ENCODE results near the gene RYR2.

DNA sequence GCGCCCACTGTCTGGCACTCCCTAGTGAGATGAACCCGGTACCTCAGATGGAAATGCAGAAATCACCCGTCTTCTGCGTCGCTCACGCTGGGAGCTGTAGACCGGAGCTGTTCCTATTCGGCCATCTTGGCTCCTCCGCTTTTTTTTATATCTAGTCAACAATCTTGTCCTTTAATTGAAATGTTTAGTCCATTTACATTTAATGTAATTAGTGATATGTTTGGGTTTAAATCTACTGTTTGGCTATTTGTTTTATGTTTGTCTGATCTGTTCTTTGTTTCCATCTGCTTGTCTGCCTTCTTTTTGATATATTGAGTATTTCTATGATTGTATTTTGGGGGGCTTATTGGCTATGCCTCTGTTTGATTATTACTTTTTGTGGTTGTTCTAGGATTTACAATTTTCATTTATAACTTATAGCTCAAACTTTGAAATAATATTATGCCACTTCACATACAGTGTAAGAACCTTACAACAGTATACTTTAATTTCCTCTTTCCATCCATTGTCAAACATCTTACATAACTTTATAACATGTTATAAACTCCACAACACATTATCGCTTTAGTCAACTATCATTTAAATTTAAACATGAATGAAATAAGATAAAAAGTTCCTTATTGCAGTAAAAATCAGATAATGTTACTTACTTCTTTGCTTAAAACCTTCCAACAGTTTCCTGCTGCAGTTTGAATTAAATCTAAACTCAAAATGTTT, 16.5 kb upstream of the RYR2 start:
- TF ChIP-seq POLR2A (IDR thresholded peaks at IDR 0.05) (no peak), CTCF (IDR thresholded peaks at IDR 0.05) (no peak)
